Left lobe of liver (tissue), 2 donors: ENCODE measurements around the gene ZNF362. TPM values are rescaled to one million over a fixed set of nuclear protein-coding genes. Genes with fewer than 3 reads are reported as not detected.
A peak's percentile ranks its signal among the peaks of the same experiment; 100 is the strongest.
"Not testable (repeated sequence)": the region's sequence is repeated elsewhere in the genome, so short reads cannot be mapped to it uniquely, and the experiment has no call there.

ENCODE experiments used
- ATAC-seq: fragments of 200-7000 bp; cut with Tn5 transposase; one replicate; pipeline ENCODE4 v1.9.1; 2020; ENCODE audit warnings: mild to moderate bottlenecking, moderate library complexity
- DNase-seq: peaks from one replicate; pipeline ENCODE4 v3.0.0-alpha.2; 2020; ENCODE audit warnings: low spot score
- total RNA-seq: library from RNA; stranded (reverse); gene quantifications from one replicate; pipeline ENCODE4 v1.2.1, GENCODE V29; 2021
- donor health status: DM: no; HTN: no; CAD: no; lungs with moderate emphysema.
- donor health status: DM: no; HTN: yes; CAD: no.

Gene ZNF362, protein sequence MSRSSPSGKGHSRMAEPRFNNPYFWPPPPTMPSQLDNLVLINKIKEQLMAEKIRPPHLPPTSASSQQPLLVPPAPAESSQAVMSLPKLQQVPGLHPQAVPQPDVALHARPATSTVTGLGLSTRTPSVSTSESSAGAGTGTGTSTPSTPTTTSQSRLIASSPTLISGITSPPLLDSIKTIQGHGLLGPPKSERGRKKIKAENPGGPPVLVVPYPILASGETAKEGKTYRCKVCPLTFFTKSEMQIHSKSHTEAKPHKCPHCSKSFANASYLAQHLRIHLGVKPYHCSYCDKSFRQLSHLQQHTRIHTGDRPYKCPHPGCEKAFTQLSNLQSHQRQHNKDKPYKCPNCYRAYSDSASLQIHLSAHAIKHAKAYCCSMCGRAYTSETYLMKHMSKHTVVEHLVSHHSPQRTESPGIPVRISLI
- total RNA-seq: 8.4 TPM

DNA sequence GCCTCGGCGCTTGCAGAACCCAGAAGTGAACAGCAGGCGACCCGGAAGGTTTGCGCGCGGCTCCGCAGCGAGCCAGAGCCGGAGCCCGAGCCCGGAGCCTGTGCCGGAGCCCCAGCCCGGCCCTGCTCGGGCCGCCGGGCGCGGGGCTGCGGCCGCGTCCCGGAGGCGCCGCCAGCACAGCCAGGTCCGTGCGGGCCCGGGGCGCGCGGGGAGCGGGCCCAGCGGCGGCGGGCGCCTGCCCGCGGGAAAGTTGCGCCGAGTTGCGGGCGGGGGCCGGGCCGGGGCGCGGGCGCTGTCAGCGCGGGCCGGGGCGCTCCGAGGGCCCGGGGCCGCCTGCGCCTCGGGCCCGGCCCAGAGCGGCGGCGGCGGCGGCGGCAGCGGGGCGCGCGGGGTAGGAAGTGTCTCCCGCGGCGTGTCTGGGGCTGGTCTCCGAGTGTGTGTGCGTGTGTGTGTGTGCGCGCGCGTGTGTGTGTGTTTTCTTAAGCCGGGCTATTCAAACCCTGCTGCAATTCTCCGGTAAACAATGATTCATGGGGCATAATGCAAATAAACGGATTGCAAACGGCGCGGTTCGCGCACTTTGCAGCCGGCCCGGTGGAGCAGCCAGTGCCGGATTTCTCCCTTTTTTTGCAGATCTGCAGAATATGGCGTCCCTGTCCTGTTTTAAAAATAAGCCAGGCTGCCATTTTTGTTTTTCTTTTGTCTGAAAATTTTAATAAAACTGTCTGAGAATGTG is at the start of gene ZNF362:
ZNF362 (plus strand) TSS at position 22 of the 736 bp plus-strand sequence. CDS start 14,083 bp downstream, outside the sequence.
- peak; percentile 62 for ATAC-seq

DNA sequence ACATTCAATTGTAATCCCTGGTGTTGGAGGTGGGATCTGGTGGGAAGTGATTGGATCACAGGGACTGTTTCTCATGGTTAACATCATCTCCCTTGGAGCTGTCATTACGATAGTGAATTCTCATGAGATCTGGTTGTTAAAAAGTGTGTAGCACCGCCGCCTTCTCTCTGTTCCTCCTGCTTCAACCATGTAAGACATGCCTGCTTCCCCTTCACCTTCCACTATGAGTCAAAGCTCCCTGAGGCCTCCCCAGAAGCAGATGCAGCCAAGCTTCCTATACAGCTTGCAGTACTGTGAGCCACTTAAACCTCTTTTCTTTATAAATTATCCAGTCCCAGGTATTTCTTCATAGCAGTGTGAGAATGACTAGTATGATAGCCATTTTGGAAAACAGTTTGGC is 44.3 kb upstream of the ZNF362 start:
- no peak for DNase-seq
- ATAC-seq: no peak

More for the DNA sequence above, at the start of gene ZNF362:
- peak; percentile 85 for DNase-seq

DNA sequence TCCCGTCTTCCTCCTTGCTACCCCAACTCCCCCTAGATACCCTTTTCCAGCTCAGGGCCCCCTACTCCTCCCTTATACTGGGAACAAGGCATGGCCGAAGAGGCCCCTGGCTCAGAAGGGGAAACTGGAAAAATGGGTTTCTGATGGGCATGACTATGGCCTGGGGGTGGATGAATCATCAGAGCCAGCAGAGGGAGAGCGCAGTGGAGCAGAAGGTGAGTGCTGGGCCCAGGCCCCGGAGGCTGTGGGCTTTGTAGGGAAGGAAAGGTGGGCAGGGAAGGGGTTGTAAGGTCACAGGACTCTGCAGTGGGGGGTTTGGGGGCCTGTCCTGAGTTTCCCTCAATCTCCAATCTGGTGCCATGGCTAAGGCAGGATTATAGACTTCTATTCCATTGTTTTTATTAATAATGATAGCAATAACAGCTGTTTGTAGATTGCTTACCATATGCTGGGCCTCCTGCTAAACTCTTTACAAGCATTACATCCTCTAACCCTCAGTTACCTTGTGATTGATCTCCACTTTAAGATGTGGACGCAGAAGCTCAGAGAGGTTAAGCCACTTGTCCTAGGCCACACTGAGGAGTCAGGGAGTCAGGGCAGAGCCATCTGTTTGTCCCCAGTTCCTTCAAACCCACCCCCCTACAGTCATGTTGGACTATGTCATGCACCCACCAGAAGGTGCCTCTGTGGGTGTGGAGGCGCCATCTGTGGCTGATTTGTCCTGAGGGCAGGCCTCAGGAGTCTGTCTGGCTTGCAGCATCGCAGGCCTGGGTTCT is 36.2 kb upstream of the ZNF362 start:
- no peak for ATAC-seq
- DNase-seq: no peak

DNA sequence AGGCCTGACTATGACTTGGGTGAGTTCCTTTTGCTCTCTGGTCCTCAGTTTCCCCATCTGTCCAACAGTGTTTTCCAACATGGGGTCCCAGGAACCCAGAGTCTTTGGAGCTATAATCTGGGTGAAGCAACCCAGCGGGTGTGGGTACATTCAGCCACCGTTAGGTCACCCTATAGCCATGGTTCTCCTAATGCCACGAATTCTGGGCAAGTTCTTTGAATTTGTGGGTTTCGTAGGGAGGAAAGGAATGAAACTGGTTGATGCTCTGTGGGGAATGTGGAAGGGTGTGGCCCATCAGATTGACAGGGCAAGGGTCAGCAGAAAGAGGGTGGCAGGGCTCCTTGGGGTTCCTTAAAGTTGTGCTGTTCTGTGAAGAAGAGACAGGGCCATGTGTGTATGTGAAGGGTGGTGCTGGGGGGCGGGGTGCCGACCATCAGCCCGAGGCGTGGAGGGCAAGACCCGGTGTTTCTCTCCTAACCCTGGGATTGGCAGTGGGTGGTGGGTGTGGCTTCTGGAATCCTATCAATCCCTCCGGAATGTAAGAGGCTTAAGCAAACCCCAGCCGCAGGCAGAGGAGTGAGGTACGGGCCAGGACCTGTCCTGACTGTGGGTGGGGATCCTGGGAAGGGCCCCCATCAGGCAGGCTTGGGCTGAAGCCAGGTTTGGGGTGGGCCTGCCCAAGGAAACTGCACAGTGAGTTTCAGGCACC is 35.5 kb upstream of the ZNF362 start:
- ATAC-seq (no peak), DNase-seq (no peak)

DNA sequence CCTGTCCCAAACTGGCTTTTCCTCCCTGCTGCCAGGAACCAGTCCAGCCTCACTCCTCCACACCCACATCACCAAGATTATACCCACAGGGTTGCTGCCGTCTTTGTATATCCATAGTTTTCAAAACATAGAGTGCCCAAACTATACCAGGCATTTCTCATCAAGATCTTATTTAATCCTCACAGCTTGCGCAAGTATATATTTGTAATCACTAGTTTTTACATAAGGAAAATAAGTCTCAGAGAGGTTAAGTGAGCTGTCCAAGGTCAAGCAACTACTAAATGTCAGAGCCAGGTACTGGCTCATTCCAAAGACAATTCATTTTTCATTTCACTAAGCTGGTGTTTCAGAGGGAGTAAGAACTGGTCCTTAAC is 34.9 kb upstream of the ZNF362 start:
- no peak for DNase-seq
- ATAC-seq: no peak

DNA sequence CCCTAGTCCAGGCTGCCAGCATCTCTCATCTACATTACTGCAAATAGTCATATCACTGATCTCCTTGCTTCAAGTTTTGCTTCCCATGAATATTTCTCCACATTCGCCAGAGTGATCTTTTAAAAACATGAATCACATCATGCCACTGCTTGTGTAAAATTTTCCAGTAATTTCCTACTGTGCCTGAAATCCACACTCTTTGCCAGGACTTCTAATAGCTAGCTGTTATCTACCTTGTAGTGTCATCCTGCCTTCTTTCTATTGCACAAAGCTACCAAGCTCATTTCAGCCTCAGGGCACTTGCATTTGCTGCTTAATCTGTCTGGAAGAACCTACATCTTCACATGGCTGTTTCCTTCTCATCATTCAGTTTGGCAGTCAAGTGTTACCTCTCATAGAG is 33.9 kb upstream of the ZNF362 start:
- DNase-seq (no peak), ATAC-seq (no peak)

DNA sequence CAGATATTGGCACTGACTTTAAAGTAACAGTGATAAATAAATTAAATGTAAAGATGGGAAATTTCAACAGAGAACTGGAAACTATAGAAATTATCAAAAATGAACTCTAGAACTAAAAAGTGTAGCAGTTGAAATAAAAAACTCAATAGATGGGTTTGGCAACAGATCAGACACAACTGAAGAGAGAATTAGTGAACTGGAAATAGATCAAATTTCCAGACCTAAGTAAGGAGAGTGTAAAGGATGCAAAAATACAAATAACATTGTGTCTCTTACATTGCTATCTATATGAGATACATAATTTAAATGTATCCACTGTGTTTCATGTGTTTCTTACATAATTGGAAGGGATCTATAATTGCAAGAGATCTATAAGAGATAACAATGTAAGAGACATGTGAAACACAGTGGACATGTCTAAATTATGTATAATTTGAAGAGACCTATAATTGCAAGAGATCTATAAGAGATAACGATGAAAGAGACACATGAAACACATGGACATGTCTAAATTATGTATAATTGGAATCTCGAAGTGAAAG is 32.1 kb upstream of the ZNF362 start:
- no peak for DNase-seq
- ATAC-seq: no peak

DNA sequence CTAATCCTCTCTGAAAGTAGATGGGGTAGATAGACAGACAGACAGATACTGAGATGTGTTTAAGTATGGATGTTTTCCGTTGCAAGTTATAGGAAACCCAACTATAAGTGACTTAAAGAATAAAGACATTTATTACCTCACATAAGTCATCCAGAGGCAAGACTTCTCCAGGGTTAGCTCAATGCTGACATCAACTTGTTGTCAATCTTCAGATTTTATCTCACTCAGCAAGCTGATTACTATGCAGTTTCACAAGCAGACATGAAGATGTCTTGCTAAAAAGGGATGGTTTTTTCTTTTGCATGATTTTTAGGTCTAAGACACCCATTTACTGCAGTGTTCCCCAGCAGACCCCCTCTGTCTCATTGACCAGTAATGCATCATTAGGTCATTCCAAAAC is 30.7 kb upstream of the ZNF362 start:
- DNase-seq: no peak
- ATAC-seq: no peak

DNA sequence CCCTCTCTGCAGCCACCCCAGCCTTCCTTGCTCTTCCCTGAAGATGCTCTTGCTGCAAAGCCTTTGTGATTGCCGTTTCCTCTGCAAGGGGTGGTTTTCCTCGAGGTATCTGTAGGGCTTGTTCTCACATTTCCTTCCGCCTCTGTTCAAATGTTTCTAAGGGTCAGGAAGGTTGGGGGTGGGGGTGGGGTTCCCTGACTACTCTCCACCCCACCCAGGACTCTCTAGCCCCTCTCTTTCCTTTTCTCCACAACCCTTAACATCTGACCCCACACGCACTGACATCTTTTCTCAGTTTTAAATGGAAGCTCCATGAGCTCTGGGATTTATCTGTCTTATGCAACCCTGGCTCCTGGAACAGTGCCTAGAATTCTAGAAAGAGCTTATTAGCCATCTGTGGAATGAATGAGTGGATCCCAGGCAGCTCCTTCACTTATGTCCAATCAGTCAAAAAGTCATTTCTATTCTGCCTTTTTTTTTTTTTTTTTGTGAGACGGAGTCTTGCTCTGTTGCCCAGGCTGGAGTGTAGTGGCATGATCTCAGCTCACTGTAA is 27.3 kb upstream of the ZNF362 start:
- DNase-seq: no peak
- peak; percentile 80 for ATAC-seq

DNA sequence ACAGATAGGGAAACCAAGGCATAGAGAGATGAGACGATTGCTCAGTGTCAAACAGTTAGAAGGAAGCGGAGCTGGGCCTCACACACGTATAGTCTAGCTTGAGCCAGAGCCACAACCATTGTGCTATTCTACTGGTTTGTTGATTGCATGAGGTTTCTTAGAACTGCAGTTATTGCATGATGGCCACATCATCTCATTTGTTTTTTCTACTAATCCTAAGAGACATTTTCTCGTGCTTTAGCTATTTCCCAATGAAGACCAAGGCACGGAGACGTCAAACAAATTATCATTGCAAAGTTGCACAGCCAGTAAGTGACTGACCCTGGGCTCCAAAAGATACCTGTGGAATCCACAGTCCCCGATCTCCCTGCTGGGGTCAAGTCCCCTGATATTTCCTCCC is 25.1 kb upstream of the ZNF362 start:
- no peak for ATAC-seq
- no peak for DNase-seq

DNA sequence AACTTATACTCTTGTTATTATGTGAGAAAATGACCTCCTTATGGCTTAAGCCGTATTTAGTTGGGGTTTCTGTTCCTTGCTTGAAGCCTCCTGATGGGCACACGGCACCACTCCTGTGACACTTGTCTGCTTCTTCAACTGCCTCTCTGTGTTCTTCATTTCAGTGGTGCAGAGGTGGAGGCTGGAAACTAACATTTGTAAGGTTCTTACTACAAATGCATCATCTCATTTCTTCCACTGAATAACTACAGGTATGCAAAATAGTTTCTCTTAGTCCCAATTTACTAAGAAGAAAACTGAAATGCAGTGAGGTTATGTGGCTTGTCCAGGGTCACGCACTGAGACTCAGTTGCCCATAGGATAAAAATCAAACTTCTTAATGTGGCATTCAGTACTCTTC is 23.6 kb upstream of the ZNF362 start:
- ATAC-seq (no peak), DNase-seq (no peak)

DNA sequence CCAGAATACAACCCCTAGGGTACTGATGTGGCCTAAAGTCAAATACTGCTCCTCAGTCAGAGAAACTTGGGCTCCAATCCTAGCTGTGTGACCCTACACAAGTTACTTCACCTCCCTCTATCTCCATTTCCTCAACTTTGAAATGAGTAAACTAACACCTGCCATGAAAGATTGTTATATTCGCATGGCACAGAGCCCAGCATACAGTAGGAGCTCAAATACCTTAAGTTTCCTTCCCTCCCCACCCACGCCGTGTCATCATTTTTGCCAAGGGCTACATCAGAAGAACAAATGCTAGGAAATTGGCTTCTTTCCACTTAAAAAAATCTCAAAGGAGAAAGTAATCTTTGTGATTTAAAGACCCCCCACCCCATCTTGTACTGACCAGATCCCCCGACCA is 22.2 kb upstream of the ZNF362 start:
- DNase-seq: no peak
- ATAC-seq: no peak

DNA sequence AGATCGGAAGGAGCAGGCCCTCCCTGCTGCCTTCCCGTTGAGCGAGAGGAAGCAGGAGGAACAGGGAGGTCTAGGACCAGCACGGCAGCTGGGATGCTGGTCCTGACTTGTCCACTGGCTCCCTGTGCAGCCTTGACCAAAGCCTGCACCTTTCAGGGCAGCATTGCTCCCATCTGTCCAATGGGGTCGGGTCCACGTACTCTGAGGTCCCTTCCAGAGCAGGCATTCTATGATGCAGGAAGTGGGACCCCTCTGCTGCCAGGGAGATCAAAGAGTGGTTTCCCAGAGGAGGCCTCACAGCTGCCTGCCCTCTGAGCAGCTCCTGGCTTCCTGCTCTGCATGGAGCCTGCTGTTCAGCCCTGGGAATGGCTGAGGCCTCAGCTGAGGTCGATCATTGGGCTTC is 21.7 kb upstream of the ZNF362 start:
- no peak for DNase-seq
- ATAC-seq: no peak

DNA sequence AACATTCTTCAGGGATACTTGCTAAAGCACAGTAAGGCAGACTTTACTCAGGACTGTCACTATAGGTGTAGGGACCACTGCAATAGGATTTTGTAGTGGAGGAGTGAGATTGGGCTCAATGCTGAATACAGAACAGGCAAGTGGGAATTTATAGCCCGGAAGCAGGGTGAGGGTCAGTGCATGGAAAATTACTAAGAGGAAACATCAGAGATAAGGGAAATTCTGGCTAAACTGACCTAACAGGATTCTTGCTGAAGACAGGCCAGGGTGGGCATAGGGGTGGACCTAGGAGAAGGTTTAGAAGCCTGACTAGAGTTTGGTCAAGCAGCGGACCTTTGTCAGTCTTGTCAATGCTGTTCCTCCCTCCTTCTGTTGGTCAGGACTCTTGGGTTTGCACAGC is 20.8 kb upstream of the ZNF362 start:
- peak; percentile 18 for ATAC-seq
- DNase-seq: no peak

DNA sequence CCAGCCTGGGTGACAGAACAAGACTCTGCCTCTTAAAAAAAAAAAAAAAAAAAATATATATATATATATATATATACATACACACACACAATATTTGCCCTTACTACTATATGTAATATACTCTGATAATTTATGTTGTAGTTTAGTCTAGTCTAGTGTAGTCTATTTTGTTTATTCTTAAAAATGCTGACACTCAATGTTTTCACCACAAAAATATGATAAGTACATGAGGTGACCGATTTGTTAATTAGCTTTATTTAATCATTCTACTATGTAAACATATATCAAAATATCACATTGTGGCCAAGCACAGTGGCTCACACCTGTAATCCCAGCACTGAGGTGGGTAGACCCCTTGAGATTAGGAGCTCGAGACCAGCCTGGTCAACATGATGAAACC is 19.8 kb upstream of the ZNF362 start:
- no peak for ATAC-seq
- DNase-seq: no peak

DNA sequence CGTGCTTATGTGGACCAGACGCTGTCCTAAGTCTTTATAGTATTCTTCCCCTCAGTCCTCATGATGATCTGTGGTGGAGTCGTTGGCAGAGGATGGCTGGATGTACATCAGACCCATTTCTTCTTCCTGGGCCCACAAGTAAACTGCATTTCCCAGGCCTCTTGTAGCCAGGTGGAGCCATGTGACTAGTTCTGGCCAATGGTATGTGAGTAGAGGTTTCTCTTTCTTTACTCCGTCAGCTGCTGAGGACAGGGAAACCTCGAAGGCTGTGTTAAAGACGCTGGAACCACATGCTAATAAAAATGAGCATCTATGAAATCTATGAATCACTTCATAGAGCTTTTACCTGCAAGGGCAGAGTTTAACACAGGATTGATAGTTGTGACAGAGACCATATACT is 18.7 kb upstream of the ZNF362 start:
- ATAC-seq: peak; percentile 48
- no peak for DNase-seq

DNA sequence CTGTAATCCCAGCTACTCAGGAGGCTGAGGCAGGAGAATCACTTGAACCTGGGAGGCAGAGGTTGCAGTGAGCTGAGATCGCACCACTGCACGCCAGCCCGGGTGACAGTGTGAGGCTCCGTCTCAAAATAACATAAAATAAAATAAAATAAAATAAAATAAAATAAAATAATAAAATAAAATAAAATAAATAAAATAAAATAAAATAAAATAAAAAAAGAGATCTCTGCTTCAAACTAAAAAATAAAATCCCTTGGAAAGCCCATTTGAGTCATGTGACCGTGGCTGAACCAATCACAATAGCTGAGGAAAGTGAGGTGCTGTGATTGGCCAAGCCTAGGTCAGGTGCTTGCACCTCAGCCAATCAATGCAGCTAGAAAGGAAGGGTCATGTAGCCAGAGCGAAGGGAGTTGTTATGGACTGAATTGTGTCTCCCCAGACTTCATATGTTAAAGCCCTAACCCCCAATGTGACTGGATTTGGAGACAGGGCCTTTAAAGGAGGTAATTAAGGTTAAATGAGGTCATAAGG is 18.0 kb upstream of the ZNF362 start:
- peak; percentile 12 for DNase-seq
- not testable (repeated sequence) for ATAC-seq

DNA sequence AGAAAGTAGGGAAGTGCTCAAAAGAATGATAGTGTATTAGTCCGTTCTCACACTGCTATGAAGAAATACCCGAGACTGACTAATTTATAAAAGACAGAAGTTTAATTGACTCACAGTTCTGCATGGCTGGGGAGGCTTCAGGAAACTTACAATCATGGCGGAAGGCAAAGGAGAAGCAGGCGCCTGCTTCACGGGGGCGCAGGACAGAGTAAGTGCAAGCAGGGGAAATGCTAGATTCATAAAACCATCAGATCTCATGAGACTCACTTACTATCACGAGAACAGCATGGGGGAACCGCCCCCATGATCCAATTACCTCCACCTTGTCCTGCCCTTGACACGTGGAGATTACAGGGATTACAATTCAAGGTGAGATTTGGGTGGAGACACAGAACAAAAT is 16.9 kb upstream of the ZNF362 start:
- ATAC-seq: not testable (repeated sequence)
- DNase-seq: peak; percentile 6

DNA sequence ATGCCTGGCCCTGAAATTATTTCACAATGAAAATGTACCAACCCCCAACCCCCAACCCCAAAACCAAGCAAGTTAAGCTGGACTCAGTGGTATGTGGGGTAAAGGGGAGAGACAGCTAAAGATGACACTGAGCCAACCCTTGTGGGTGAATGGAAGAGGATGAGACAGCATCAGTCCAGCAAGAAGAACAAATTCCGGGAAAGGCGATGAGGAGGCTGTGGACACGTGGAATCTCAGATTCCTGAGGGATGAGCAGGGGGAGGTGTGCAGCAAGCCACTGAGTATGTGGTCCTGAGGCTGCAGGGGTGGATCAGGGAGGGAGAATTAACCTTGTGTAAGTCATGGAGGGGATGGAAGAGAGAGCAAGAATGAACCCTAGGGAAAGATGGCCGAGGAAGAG is 14.4 kb upstream of the ZNF362 start:
- DNase-seq (no peak), ATAC-seq (no peak)

DNA sequence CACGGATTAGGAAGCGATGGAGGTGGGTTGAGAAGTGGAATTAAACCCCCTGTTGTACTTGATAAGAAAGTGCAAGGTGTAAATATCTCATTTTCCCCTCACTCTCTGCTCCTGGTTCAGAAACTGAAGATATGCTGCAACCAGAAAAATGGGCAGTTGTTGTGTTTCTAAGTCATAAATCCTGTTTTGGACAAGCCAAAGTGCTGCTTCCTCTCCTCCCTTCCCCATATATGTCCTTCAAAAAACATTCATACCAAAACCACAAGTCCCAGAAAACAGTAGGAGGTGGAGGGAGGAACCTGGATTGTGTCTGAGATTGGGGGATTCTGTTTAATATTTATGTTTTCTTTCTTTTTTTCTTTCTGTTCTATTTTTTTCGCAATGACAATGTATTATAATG is 13.6 kb upstream of the ZNF362 start:
- DNase-seq (no peak), ATAC-seq (no peak)
